ENCODE data around the gene STON2.

The STON2 gene

DNA sequence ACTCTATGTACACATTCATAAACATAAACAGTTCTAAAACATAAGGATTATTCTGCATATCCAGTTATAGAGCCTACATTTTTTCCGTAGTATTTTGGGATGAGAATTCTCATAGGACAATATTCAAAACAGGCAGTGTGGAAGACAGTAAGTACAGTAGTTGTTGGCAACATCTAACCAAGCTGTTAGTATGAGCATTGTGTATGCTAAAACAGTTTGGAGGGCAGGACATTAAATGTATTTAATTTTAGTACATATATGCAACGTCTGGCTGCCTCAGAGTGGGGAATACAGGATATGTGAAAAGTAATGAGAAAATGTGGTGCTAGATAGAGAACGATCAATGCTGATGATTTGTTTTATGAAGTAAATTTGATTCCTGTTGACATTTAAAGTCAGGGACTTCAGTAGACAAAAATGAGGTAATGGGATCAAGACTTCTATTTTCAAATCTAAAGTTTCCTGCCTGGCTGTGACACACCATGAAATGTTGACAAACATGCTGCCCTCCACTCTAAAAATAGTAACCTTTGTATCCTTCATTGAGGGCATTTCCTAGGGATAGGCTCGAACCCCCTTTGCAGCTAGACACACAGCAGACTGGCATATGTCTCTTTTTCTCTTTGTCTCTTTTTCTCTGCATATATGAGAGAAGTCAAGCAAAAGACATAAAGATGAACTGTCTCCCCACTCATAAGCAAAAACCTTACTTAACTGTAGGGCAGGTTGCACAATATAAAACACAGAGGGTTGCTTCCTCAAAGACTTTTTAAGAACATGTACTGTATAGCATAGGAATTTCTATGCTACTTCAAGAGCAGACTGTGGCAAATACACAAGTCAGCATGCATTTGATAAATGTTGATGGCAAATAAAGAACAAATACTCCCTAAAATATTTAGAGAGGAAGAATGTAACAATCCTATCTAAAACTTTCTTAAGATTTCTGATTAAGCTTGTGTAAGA is 103.9 kb downstream of the STON2 start:
- DNase-seq, result no peak

GRCh38 chr14:81289516-81289915 is 110.6 kb downstream of the STON2 start:
- no peak for DNase-seq

DNA sequence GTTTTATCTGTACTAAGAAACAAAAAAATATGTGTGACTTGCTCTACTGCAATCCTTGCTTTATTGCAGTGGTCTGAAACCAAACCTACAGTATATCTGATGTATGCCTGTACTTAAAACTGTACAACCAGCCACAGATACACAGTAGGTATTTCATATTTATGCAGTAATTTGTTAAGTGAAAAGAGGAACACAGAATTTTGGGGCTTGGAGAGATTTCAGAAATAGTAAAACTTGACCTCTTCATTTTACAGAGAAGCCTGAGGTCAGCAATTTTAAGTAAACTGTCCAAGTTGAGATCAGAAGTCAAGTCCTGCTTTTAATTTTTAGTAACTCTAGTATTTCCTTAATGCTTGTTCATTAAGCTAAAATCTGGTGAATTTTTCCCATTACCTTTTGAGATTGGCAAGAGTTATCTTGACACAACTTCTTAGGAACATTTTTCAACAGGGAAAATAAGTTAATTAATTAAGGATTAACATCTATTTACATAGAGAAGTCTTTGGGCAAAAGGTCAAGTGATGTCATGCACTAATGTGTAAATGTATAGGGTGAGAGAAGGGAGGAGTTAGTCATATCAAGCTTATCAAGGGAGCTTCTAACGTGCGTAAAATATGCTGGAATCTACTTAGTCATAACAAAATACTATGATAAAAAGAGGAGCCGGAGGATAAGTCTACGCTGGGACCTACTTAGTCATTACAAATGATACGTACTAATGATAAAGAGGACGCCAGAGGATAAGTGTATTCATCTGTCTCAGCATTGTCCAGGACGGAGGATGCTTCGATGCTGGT is 113.4 kb downstream of the STON2 start:
- DNase-seq, result no peak

DNA sequence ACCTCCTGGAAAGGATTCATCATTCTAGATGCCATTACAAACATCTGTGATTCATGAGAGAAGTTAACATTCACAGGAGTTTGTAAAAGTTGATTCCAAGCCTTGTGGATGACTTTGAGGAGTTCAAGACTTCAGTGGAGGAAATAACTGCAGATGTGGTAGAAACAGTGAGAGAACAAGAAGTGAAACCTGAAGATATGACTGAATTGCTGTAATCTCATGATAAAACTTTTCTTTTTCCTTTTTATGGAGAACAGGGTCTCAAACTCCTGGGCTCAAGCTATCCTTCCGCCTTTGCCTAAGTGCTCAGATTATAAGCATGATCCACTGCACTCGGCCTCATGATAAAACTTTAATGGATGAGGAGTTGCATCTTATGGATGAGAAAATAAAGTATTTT is 114.9 kb downstream of the STON2 start:
- no peak for DNase-seq

- no peak for DNase-seq
Observed at GRCh38 chr14:81281332-81281731, 118.8 kb downstream of the STON2 start.

- DNase-seq, result no peak
Observed at GRCh38 chr14:81280136-81280791, 119.9 kb downstream of the STON2 start.

DNA sequence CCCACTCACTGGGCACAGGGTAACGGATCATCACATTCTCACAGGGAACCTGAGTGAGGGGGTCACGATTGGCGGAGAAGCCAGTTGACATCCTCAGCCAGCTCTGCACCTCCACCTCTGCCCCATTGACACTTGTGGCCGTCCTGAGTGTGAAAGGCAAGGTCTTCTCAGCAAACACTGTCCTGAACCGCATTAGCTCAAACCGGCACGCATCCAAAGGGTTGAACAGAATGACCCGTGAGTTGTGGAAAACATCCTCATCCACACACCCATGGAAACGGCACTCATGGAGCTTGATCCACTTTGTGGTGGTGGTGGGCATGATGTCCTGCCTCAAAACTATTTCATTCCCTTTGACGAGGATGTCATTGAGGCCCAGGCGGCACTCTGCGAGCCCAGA is 123.0 kb downstream of the STON2 start:
- no peak for DNase-seq

DNA sequence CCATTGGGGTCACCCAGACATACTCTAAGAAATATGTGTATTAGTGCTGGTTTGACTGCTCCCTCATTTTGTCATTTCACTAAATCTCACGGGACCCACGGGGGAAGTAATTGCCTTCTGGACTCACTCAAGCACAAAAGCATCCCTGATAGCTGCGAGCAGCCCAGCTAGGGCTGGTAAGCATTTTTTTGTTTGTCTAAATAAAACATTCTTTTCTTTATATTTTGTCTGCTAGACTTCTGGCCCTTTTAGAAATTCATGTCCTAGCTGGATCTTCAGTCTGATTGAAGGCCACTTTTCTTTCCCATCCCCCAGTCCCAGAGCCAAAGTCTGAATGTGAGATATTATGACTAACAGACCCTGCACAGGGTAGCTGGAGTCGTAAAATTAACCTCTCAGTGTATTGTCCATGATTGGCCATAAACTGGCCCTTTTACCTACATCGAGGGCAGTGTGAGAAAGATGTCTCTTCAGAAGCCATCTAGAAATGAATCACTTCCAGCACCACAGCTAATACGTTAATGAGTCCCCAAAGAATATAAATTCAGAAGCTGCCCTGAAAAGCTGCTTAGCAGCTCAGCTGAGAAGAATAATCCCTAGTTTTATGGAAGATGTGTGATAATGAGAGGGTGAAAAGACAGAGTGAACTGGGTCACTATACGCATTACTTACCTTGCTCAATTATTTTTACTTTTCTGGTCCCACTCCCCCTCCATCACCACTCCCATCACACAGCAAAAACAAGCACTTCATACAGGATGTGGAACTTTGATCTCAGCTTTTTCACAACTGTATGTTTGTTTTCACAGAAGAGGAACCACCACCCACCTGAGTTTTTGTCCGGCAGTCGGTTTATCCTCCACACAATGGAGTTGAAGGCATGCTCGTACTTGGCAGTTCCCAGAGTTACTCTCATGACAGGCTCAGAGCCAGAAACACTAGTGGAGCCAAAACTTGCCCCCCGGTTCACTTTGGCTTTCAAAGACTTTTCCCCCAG is 123.8 kb downstream of the STON2 start:
- DNase-seq, result no peak

DNA sequence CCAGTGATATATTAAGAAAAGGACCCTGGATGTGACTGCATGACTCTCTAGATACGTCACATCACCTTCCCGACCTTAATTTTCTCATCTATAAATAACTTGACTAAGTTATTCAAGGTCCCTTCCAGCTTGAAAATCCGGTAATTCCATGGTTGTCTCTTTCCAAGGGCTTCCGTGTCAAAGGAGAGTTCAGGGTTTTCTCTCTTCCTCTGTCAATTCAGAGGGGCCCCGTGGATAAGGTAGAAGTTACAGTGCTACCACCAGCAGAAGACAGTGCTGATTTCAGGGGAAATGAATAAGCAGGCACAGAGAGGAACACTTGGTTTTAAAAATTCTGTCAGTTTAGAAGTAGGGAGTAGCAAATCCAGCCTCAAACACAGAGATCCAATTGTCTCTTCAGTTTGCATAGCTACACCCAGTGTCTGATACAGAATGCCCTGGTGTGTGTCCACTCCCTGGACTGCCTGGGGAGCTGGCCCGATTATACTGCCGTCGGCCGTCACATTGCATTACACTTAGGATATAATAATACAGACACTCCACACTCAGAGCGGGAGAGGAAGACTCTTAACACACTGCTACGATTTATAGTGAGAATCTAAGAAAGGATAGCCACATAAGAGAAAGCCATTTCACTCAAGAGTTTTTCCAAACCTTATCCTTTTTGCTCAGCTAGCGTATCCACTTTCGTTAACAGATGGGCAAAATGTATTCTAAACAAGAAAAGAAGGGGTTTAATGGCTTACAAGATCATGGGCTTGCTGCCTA is 124.6 kb downstream of the STON2 start:
- no peak for DNase-seq

- no peak for DNase-seq
Observed at GRCh38 chr14:81273961-81274575, 126.1 kb downstream of the STON2 start.

GRCh38 chr14:81273521-81273920 is 126.6 kb downstream of the STON2 start:
- no peak for DNase-seq

DNA sequence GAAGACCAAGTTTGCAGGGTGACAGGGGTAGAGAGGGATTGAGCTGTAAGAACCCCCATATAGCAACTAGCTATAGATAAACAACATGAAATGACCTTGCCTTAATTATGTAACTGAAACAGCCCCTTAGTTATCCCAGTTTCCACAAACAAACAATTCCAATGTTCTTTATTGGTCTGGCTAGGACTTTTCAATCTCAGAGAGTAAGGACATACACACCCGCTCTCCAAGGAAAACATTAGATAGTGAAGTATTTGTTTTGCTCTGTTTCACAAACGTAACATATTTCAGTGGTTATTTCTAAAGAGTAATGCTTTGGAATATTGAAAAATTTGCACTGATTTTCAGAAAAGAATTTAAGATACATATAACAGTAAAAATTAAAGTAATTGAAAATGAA is 127.8 kb downstream of the STON2 start:
- DNase-seq, result no peak

DNA sequence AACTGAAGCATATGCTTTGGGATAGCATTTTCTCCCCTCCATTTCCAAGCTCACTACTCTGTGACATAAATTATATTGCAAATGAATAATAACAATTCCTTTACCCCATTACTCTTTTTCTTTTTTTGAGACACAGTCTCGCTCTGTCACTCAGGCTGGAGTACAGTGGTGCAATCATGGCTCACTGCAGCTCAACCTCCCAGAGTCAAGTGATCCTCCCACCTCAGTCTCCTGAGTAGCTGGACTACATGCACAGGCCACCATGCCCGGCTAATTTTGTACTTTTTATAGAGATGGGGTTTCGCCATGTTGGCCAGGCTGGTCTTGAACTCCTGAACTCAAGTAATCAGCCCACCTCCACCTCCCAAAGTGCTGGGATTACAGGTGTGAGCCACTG is 130.1 kb downstream of the STON2 start:
- DNase-seq, result no peak

GRCh38 chr14:81269100-81269978 is 130.8 kb downstream of the STON2 start:
- peak; percentile 69 for DNase-seq

- DNase-seq, result peak; percentile 75
Observed at GRCh38 chr14:81268016-81268416, 132.1 kb downstream of the STON2 start.

DNA sequence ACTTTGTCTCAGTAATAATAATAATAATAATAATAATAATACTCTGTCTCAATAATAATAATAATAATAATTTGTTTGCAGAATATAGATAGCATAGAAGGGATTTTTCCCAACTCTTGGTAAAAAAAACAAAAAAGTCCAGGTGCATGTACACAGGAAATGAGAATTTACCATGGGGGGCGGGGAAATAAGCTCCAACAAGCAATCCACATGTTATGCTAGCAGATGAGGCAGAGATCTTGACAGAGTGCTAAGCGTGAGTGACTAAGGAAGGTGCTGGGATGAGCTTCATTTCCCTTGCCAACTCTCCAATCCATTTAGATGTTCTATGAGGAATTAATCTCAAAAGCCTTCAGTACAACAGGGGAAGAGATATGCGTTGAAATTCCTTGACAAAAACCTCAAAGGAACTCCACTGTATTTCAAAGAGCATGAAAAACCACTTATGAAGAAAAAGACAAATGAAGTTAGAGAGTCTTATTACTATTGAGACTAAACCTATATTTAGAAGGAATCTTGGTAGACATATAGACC is 134.4 kb downstream of the STON2 start:
- no peak for DNase-seq

DNA sequence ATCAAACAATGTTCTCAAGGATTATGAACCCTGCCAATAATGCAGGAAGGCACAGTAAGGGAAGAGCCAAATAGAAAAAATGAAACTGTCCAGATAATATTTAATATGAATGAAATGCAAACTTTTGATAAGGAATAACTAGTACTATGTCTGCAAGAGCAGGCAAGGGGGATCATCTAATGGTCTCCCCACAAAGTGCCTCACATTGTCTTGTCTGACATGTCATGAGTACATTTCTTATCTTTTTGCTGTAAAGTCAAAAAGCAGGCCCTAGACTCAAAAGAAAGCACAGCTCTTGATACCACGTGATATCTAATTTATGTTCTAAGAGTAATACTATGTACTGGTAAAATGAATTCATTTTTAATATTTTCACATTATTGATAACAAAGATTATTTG is 135.5 kb downstream of the STON2 start:
- DNase-seq, result no peak

DNA sequence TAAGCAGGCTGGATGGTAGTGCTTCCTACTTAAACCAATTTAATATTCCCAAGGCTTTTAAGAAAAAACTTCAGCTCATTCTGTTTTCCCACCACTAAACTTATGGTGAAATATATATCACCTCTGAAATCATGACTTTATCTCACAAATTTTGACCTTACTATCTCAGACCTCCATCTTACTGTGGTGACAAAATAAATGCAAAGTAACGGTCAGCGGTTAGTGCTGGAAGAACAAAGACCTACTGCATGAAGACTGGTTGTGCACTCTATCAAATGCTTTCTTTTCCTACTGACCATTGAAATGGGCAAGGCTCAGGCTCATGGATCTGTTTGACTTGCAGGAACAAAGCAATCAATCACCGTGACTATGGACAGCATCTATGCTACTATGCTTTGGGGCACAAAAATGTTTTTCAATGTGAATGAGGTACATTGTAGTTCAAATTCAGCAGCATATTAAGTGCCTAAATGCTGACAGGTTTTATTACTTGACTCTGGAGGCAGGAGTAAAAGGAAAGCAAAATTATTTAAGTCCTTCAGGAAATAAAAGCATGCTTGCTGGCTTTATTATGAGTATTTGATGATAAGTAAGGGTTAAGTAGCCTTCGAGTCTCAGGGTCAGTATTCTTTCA is 136.2 kb downstream of the STON2 start:
- no peak for DNase-seq

DNA sequence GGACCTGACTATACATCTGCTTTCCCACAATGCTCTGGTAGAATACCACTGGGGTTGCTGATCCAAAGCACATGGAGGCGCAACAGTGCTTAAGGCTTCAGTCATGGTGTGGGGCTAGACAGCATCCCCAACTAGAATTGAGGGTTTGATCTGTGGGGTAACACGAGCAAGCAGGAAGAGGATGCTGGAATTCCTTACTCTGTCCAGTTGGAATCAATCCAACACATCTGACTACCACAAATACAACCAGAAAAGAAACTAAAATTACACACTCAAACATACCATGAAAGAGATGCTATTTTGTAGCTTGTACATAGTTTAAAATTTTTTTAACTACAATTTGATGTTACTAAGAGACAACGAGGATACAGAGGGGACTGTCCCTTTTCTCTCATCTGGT is 138.9 kb downstream of the STON2 start:
- no peak for DNase-seq

Measured in OCI-M1 (cell line).